Islet of Langerhans (tissue), 1 donor: ENCODE measurements around the gene RNF212.

Source experiments
- FAIRE-seq: peaks from one replicate; lab custom pipeline; 2011; peaks lifted over from hg19 to GRCh38; lab: Jason Lieb, UNC

RNF212 gene

DNA sequence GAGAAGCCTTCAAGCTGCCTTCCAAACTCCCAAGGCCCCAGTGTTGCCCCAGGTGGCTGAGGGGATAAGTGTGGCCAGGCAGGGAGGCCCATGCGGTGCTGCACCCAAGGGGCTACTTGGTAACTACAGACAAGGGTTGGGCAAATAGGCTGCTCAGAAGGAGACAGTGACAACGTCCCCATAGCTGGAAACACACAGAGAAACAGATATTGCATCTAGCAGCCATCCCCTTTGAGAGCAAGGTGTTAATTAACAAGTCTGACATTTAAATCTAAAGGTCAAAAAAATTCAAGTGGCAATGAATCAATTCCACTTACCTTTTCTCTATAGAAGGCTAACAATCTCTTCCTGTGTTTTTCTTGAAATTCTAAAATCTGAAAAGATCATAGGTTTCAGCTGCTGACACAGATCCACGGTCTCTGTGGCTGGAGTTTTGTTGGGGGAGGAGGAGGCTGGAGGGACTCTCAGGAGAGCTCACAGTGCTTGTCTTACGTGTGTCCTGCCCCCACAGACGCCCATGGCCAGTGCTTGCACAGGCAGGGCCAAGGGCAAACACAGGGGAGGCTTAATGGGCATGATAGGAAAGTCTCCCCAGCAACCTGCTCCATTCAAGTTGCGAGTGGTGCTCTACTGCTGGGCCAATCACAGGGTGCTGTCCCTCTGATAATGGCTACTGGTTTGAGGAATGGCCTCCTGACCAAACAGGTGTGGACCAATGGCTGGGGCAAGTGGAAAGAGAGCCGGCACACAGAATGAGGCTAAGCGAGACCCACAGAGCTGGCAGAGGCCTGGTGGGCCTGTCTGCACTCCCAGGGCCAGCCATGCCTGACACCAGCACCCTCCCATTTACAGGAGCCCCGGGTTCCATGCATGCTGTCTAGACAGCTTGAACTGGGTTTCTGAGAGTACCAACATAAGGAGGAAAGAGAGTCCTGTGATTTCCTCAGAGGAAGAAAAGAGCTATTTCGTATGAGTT lies 22.6 kb downstream of the RNF212 start:
- FAIRE-seq, result no peak

DNA sequence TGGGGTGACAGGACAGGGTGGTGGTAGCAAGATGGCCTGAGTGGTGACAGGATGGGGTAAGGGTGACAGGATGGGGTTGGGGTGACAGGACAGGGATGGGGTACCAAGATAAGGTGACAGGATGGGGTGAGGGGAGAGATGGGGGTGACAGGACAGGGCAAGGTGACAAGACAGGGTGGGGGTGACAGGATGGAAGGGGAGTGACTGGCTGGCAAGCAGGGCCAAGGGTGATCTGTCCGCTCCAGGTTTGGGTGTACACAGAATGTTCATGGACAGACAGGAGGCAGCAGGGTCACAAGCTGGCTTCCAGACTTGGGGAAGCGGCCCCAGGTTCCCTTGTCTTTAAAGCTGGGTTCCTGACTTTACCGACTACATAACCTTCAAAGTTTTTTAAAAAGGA lies 23.3 kb downstream of the RNF212 start:
- FAIRE-seq, result no peak

- FAIRE-seq, result no peak
These were observed 26.0 kb downstream of the RNF212 start for GRCh38 chr4:1087371-1087770.

DNA sequence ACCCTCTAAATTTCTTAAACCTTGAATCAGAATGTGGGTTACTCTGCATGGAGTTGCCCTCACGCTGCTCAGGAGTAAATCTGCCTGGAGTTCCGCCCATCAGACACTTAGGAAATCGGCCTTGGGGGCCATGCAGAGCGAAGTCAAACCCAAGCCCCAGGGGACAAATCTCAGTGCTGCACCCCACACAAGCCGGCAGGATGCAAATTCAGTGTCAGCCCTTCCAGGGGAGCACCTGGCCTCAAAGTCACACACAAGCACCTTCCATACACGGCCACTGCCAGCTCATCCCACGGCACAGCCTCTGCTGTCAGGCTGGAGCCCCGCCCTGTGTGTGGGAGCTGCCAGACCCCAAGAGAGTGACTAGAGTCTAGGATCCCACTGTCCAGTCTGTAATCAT lies 27.4 kb downstream of the RNF212 start:
- FAIRE-seq, result no peak

- FAIRE-seq, result no peak
These were observed 28.0 kb downstream of the RNF212 start for GRCh38 chr4:1085404-1085799.

- FAIRE-seq, result no peak
These were observed 28.5 kb downstream of the RNF212 start for GRCh38 chr4:1084796-1085403.

- FAIRE-seq, result no peak
These were observed 29.0 kb downstream of the RNF212 start for GRCh38 chr4:1084394-1084793.

DNA sequence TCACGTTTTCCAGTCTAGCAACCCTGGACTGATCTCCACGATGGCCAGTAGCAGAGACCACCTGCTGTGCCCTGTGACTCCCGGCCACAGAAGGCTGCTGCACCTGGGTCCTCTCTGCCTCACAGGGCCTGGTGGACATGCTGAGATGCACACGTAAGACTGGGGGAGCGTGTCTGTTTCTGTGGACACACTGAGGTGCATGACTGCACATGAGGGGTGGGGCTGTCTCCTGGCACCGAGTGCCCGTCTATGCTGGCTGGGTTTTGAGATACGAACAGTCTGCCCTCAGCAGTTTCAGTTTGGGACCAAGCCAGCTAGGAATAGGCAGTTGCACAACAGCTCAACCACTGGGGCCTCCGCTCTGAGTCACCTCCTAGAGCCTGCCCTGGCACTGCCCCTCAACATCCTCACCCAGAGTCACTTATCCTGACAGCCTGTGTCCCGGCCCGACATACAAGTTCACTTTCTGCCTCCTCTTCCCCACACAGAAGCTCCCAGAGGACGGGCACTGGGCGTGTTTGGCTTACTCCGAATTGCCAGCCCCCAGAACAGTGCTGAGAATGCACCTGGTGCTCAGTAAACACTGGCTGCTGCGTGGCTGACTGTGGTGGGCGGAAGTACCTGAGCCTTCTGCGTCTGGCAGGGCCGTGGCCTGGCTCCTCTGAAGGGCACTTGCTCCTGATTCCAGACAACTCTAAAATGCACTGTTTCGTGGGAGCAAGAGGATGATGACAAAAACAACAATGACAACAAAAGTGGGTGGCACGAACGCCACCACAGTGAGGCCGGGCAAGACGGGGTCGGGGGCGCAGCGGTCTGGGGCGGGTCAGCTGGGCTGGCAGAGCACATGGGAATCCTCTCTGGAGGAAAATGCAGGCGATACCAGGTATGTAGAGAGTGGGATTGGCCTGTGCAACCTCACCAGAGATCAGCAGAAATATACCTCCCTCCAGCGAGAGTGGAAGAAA lies 30.9 kb downstream of the RNF212 start:
- peak; percentile 9 for FAIRE-seq

DNA sequence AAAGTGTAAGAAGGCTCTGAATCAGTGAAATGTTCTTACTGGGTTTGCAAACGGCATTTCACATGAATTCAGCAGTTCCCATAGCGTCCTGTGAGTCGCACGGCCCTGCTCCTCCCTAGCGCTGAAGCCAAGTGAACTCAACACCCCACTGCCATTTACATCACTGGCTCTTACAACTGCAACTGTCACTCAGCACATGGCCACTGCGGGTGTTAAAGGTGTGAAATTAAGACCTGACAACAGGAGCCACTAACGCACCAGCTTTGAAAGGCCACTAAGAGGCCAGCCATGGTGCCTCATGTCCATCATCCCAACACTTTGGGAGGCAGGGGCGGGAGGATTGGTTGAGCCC lies 31.7 kb downstream of the RNF212 start:
- FAIRE-seq, result no peak

DNA sequence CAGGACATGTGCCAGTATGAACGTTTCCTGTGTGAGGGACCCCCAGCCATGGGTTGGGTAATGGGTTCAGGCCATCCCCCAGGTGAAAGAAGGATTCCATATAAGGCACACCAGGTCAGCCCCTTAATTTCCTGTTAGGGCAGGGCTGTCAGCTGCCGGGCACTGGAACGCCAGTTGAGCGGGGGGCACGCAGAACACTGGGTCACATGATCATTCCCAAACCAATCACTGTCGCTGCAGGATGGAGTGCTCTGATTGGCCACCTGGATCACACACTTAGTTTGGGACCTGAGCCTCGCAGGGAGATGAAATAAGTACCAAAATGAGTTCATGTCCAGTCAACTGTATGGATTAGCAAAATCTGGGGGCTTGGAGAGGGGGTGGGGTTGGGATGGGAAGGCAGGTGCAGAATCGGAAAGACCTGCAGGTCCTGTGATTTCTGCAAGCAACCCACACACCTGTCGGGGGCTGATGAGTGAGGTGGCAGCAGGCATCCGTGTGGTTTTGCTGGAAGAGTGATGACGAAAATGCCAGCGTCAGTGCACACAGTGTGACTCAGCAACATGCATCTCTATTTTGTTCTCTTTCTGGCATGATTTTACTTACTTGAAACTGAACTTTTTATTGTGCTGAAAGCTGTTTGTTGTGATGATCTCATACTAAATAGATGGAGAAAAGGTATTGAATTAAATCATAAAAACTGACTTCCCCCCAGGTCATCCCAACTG lies 32.2 kb downstream of the RNF212 start:
- no peak for FAIRE-seq

DNA sequence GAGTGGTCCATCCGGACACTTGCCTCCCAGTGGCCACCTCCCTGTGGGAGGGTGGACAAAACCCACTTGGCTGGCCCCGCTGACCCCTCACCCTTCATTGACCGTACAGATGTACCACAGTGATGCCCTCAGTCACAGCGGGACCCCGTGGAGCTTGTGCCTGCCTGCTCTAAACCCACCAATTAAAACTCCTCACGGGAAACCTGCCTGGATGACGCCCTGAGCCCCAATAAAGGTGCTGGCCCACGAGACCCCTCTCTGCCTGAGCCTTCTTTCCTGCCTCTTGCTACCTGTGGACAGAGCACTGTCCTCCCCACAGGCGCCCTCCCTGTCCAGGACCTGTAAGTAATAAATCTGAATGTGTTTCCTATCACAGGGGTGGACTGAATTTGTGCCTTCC lies 32.9 kb downstream of the RNF212 start:
- FAIRE-seq, result no peak

DNA sequence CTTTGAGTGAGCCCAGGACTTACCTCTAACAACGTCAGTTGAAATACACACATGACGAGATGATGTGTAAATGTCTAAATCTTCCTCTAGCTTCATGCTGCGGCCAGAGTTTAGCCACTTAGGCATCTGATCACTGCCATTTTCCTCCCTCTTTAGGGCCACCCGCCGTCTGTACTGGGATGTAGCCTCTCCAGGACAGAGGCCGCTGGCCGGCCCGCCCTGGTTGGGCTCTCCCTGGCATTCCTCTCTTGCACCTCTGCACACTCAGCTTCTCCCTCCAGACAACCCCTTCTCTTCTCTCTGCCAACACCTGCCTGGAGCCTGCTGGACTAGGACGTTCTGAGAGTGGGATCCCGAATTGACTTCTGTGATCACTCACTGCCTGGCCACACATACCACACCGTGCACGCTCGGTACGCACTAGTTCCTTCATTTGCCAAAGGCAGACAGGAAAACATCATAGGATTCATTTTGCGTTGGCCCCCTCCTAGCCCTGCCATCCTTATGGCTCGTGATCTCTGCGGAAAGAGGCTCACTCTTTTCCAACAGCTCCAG lies 33.6 kb downstream of the RNF212 start:
- no peak for FAIRE-seq

DNA sequence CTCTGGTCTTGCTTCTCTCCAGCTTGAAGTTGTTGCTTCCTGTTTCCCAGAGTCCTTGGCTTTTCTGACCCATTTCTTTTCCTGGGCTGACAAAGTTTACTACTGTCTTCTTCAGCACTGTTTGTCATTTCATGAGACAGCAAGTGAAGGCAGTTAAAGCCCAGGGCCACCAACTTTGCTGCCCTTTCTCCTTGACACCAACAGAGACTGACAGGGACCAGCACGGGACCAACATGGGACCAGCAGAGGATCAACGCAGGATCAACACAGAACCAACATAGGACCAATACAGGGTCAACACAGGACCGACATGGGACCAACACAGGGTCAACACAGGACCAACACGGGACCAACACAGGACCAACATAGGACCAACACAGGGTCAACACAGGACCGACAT lies 34.9 kb downstream of the RNF212 start:
- FAIRE-seq, result no peak

DNA sequence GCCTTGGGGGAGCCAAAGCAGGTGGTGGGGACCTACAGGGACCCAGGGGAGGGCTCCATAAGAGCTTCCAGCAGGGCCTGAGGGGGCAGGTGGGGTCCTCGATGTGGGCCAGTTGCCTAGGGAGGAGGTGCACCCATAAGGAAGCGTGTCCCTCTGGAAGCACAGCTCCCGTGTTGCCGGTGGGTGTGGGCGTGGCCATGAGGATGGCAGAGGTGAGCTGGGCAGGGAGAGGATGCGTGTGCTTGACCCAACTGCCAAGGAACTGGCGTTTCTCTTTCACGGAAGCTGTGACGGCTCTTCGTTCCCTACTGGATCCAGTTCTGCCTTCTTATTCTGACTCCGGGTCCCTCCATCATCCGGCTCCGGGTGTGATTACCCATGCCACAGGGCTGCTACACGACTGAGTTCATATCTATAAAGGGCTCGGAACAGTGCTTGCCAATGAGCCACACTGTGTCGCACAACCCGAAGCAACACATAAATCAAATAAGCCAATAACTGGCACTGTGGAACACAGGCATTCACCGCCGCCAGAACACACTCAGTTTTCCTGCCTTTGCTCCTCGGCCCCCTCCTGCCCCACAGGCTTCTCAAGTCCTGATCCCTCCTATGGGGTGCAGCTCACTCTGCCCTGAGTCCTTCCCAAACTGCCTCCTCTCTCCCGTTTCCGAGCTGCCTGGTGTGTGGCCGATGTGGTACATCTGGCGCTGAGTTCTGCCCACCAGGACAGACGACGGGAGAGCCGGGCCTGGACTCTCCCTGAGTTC lies 35.5 kb downstream of the RNF212 start:
- FAIRE-seq, result no peak

GRCh38 chr4:1075809-1076699 lies 37.3 kb downstream of the RNF212 start:
- no peak for FAIRE-seq

DNA sequence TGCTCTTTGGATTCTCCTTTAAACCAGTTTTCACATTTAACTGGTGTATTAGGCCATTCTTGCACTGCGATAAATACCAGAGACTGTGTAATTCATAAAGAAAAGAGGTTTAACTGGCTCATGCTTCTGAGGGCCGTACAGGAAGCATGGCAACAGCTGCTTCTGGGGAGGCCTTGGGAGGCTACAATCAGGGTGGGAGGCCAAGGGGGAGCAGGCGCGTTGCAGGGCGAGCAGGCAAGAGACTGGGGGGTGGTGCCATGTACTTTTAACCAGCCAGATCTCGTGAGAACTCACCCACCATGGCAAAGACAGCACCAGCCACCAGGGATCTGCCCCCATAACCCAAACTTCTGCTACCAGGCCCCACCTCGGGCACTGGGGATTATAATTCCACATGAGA lies 38.1 kb downstream of the RNF212 start:
- FAIRE-seq, result no peak

GRCh38 chr4:1074077-1074476 lies 39.3 kb downstream of the RNF212 start:
- no peak for FAIRE-seq

GRCh38 chr4:1072830-1073446 lies 40.4 kb downstream of the RNF212 start:
- FAIRE-seq, result no peak

DNA sequence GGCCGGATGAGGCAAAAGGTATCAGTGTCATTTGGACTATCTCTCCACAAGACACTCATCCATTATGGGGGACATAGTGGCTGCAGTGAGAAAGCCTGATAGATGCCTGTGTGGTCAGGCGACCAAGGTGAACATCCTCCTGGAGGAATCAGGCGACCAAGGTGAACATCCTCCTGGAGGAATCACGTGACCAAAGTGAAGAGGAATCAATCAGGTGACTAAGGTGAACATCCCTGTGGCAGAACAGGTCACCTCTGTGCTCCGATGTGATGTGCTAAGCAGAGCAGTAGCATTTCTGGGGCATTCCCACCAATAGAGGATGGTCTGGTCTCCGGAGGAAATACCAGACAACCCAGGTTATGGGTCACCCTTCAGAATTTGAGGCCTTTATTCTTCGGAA lies 44.0 kb downstream of the RNF212 start:
- no peak for FAIRE-seq
